Activated CD4-positive, CD25-positive, alpha-beta regulatory T cell treated with anti-CD3 and anti-CD28 coated beads, Interleukin-2, amount 50 U/mL, for 16 hours (primary cell): ENCODE data around the gene BNIP1.

Experiments
- DNase-seq: peaks from one replicate; pipeline ENCODE4 v3.0.0-alpha.2; 2020; ENCODE audit warnings: low read depth, low spot score

BNIP1 gene

DNA sequence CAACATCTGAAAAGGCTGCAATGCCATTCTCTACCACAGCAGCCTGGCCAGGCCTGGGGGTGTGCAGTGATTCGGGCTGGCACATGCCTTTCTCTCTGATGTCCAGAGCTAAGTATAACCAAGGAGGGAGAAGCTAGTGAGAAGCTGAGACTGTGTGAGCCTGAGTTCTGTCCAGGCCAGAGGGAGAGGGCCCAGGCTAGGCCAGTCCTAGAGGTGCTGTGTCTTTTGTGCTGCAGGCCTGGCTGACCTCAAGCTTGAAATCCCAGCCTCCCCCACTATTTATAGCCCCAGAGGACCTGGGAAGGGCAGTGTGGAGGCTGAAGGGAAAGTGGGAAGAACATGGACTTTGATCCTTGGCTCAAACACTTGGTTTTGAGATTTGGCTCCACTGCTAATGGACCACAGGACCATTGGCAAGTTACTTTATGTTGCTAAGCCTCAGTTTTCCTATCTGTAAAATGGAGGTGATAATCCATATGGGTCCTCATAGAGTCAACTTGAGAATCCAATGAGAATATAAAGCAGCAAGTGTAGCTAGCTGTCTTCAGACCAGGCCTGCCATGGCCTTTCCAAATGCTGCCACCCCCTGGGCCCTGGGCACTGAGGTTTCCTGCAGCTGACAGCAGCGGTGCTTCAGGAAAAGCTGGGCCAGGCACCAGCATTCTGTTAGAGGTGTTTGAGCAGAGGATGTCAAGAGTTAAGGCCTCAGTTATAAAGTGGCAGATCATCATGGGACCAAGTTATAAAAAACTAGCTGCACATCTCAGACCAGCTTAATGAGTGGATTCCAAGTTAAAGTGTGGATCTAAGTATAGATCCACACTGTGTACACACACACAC lies 21.1 kb downstream of the BNIP1 start:
- no peak for DNase-seq

DNA sequence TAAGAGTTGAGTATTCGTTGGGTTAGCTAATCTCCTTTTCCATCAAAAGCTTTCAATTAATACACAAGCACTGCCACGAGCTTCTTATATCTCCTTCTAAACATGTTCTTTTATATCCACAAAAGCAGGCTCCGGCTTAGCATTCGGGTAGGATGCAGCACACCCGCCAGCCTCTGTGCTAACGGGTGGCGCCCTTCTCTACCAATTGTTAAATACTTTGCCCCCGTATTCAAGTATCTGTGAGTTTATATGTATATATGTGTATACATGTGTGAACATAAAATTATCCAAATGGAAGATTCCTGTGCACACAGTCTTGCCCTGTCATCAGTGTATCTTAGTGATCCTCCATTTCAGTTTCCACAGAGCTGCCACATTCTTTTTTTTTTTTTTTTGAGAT lies 27.8 kb downstream of the BNIP1 start:
- no peak for DNase-seq

DNA sequence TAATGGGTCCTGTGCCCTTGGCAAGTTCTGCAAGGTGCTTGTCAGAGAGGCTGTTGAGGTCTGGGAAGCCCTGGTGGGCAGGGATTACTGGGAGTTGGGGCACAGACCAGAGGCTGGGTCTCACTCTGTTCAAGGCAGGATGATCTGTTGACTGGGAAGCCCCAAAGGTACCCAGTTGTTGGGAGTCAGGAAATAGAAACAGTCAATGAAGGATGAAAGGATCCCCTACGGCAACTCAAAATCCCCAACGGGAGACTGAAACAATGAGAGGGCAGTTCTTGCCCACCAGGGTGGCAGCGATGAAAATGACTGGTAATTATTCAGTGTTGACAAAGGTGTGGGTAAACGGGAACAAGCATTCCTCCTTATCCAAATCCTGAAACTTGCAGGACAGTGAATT lies 31.2 kb downstream of the BNIP1 start:
- DNase-seq: no peak

DNA sequence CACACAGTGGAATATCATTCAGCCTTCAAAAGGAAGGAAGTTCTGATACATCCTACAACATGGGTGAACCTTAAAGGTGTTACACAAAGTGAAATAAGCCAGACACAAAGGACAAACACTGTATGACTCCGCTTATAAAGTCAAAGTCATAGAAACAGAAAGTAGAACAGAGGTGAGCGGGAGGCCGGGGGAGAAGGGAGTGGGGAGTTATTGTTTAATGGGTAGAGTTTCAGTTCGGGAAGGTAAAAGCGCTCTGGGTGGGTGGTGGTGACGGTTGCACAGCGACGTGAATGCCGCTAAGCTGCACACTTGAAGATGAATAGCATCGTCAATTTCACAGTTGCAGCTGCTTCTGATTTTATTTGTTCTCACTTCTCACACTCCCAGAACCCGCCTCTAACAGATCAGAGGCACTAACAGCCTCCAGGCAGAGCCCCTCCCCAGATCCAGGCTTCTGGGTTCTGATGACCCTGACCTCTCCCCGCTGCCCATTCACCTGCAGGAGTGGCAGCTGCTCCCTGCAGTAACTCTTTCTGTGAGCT lies 34.1 kb downstream of the BNIP1 start:
- no peak for DNase-seq

DNA sequence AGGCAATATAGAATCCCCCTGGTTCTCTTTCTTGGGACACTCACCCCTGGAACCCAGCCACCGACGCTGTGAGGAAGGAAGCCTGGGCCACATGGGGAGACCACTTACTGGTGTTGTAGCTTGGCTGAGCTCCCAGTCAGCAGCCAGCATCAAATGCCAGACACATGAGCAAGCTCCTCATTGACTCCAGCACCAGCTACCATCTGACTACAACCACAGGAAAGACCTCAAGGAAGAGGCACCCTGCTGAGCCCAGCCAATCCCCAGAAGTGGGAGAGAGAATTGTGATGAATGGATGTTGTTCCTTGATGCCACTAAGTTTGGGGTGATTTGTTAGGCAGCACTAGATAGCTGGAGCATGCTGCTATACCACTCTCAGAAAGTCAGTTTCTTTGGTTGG lies 36.0 kb downstream of the BNIP1 start:
- no peak for DNase-seq

DNA sequence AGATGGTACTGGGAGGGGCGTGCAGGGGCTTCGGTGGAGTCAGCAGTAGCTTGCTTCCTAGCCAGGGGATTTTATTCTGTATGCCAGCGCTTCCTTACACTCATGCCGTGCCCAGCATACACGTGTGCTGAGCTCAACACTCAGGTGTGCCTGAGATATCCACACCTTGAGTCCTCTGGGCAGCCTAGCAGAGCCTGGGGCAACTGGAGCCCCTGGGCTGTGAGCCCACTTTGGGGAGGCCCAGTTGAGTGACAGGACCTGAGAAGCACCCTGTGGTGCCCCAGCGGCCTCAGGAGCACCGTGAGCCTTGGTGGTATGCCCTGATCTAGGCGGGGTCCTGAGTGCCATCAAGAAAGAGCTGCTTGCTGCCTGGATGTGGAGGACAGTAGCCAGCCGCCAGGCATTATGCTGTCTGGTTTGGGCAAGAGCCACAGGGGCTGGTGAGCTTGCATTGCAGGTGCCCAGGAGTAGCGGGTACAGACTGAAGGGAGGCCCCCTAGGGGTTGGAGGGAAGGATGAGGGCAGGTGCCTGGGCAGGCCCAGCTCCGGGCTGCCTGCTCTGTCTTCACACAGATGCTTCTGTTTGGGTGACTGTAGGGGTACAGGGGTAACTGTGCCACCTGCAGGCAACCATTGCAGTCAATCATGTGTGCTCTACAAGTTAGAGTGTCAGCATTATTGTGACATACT lies 42.9 kb downstream of the BNIP1 start:
- no peak for DNase-seq

DNA sequence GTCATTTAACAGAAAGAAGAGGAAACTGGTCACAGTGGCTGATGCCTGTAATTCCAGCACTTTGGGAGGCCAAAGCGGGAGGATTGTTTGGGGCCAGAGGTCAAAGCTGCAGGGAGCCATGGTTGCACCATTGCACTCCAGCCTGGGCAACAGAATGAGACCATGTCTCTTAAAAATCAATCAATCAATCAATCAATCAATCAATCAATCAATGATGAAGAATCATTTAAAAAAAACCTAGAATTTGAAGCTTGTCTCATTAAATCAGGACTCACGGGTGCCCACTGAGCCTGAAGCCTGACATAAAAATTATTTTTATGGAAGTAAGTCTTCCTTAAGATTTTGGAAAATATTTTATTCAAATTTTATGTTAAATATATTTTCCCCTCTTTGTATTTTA lies 43.9 kb downstream of the BNIP1 start:
- no peak for DNase-seq

DNA sequence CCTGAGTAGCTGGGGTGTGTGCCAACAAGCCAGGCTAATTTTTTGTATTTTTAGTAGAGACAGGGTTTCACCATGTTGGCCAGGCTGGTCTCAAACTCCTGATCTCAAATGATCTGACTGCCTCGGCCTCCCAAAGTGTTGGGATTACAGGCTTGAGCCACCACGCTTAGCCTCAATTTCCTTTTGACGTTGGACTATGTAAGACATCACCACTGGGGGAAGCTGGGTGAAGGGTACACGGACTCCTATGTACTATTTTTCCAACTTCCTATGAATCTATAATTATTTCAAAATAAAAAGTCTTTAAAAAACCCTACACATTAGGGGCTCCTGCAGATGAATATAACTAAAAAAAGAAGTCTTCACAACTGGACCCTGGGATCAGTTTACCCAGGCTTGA lies 46.7 kb downstream of the BNIP1 start:
- DNase-seq: no peak

DNA sequence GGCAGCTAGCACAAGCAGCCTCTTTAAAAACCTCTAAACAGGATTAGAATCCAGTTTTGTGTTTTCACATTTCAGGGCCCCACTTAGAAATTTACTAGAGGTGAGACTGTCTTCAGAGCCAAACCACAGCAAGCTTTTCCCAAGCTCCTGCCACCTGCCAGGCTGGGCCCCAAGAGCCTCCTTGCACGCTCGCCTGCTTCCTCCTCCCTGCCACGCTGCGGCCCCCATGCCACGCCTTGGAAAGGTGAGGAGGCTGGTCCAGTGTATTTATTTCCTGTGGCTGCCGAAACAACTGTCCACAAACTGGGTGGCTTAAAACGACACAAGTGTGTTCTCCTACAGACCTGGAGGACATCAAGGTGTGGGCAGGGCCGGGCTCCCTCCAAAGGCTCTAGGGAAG lies 47.2 kb downstream of the BNIP1 start:
- DNase-seq: no peak

DNA sequence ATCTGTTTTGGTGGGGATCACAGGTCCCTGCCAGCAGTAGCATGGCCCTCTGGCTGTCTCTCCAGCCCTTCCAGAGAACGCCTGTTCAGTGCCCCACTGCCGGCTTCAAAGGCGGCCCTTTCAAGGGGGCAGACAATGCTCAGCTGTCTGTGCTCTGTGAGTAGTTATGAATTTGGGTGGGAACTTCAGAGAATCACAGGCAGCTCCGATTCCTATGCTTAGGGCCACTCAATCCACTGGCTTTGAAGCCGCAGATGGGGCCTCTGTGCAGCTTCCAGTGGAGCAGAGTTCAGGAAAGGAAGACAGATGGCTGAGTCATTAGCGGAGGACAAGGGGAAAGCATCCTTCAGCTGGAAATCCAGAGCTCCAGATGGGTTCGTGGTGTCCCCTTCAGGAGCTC lies 48.2 kb downstream of the BNIP1 start:
- DNase-seq: no peak

DNA sequence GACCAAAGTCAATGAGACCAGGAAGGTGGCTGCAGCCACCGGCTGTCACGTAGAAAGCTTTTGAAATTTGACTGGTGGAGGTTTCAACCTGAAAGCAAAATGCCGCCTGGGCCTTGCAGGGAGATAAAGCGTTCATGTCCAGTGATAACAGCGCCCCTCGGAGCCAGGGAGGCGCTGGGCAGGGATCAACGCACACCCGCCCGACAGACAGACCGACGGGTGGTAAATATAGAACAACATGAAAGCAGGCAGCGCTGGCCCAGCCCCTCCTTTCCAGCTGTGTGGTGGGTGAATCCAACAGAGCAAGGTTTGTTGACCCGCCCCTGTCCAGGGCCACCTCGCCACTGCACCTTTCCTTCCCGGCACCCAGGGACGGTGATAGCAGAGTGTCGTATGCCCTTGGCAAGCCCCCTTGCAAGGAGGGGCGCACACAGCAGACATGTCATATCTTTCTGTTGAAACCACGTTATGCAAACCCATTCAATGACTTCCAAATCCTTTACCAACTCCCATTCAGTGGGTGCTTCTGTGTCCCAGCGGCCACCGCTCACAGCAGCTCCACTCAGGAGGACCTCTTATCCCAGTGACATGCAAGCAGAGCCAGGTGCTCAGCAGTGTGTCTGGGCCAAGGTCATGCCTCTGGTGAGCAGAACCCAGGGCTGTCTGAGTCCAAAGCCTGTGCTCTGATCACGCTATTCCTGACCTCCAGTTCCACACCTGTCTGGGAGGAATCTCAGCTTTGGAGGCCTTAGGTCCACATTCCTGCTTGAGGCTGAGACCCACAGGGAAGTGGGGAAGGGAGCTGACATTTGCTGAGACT lies 52.0 kb downstream of the BNIP1 start:
- DNase-seq: no peak

DNA sequence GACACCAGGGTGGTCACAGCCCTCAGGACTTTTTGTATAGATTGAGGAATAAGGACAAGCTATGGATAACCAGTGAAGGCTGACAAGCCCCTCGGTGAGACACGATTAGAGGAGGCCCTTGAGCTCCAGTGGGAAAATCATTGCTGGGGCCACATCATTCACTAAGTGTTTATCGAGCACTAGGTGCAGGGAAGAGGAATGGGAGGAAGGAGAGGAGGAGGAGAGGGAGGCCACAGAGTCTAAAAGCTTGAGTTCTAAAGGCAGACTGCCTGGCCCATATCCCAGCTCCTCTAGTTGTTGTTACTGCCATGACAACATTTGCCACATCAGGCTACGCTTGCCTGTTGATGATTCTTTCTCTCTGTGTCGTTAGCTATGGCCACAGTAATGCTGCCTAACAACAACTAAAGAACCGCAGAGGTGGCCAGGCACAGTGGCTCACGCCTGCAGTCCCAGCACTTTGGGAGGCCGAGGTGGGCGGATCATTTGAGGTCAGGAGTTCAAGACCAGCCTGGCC lies 53.1 kb downstream of the BNIP1 start:
- no peak for DNase-seq

DNA sequence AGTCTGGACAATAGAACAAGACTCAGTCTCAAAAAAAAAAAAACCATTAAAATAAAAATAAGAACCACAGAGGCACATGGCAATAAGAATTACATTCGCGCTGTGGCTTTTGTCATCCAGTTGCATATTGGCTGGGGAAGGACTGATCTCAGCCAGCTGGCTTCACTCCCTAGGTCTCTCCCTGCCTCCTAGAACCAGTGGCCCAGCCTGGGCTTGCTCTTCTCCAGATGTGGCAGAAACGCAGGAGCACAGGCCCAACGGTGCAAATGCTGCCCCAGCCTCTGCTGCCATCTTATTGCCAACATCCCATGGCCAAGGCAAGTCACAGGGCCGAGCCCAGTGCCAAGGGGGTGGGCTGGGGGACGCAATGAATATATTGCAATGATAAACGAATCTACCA lies 53.7 kb downstream of the BNIP1 start:
- no peak for DNase-seq

DNA sequence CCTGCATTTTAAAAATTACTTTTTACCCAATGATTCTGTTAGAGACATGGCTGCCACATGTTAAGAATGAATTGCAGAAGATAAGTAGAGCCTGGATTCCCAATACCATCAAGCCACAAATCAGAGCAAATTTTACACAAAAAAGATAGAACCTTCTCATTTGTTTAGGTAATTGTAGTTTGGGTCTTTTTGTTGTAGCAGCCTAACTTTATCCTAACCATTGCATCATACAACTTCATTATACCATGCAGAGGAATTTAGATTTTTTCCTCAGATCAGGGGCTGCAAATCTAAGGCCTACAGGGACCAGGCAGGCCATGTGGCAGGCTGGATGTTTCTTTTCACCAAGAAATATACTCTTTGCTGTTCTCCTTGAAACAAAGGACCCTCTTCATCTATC lies 56.0 kb downstream of the BNIP1 start:
- DNase-seq: no peak

DNA sequence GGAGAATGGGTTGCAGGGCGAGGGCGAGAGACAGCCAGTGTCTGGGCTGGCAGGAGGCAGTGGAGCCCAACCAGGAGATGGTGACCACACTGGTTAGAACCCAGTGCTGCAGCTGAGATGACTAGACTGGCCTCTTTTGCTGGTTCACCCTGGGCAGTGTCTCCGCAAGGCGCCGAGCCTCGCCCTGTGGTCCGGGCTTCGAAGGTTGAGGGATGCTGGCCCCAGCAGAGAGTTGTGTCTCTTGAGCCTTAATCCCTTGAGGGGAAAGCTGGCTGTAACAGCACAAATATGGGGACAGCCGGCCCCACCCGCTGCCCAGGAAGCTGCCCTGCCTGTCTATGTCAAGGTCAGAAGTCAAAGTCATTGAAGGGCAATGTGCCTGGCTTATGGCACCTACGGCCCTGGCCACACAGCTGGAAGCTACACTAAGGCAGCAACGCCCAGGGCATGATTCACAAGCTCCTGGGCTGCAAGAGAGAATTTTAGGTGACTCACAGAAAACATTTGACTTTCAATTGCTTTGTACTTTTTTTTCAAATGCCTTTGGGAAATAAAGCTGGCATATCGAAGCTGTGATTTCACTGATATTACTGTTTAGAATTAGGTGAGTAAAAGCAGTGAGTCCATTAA lies 57.4 kb downstream of the BNIP1 start:
- no peak for DNase-seq

DNA sequence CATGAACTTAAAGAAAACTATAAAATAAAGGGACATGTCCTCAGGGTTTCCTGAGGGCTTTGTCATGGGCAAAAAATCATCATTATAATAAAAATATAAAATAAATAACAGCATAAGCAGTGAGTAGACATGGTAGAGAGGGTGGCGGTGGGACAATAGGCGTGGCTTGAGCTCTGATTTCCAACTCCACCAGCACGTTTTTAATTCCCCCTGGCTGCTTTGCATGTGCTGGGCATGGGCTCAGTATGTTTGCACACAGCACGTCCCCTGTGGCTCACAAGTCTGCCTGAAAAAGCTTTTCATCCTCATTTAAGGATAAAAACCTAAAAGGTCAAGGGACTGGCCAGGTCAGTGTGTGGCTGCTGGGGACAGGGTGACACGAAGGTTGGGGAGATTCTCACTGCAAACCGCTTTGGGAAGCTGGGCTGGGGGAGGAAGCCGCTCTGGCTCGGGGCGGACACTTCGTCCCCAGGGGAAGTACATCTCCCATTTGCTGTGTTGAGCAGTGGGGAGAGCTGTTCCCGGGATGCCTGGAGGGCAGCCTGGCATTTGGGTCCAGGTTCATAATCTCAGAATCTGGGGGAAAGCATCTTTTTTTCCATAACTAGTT lies 58.0 kb downstream of the BNIP1 start:
- DNase-seq: no peak

DNA sequence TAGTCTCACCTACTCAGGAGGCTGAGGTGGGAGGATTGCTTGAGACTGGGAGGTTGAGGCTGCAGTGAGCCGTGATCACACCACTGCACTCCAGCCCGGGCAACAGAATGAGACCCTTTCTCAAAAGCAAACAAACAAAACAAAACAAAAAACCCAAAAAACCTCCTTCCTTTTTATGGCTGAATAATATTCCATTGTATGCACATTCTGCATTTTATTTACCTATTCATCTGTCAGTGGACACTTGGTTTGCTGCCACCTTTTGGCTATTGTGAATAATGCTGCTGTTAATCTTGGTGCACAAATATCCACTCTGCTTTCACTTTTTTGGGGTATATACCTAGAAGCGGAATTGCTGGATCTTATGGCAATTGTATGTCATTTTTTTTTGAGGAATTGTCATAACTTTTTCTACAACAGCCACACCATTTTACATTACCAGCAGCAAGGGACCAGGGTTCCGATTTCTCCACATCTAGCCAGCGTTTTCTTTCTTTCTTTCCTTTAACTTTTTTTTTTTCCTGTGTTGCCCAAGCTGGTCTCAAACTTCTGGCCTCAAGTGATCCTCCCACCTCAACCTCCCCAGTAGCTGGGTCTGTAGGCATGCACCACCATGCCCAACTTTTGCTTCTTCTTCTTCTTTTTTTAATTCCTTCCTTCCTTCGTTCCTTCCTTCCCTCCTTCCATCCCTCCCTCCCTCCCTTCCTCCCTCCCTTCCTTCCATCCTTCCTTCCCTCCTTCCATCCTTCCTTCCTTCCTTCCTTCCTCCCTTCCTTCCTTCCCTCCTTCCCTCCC lies 60.1 kb downstream of the BNIP1 start:
- no peak for DNase-seq

DNA sequence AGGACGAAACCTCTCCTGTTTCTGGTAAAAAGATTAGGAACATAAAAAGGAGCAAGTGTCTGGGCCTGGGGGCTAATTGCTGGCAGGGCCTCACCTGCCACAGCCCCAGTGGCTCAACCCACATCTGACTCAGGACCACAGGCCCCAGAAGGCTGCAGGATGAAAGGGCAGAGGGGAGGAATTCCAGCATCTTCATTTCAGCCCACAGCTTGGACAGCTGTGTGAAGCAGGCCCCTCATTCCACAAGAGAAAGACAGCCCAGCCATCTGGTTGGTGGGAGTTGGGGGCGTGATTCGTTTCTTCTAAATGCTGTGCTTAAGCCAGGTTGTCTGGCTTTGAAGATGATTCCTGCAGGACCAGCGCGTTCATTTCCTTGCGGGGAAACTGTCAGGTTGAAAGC lies 61.6 kb downstream of the BNIP1 start:
- no peak for DNase-seq

DNA sequence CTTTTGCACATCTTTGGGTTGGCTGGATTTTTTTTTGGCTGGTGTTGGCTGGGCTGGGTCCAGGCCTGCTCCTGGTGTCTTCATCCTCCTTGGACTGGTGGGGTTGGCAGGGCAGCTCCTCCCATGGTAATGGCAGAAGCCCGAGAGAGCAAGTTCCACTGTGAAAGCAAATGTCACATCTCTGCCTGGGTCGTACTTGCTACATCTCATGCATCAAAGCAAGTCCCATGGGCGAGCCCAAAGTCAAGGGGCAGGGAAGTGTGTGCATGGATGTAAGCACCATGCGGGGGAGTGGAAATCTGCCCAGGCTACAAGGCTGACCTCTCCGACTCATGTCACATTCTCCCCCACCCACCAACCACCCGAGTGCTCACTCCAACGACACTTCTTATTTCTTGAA lies 64.0 kb downstream of the BNIP1 start:
- DNase-seq: no peak

DNA sequence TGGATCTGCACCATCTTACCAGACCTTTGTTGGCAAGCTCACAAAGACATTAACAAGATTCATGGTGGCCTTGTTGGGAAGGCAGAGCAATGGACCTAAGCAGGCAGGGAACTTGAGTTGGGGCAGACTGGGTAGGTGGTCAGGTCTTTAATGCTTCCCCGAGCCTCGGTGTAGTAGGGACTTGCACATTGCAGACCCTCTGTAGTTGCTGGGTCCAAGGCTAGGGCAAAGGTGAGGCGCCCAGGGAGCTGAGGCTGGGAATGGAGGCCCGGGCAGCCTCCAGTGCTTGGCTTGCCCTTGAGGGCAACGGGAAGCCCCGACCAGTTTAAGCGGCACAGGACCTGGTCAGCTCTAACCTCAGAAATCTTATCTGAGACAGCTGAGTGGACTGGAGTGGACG lies 66.5 kb downstream of the BNIP1 start:
- no peak for DNase-seq
